Central memory CD4-positive, alpha-beta T cell (primary cell): ENCODE measurements around the gene CYP21A2.

Experiments used
- DNase-seq: peaks from one replicate; pipeline ENCODE4 v3.0.0; 2022

CYP21A2 gene

GRCh38 chr6:32083812-32084768, 45.9 kb downstream of the CYP21A2 start:
- no peak for DNase-seq

- DNase-seq: no peak
These were observed 46.6 kb downstream of the CYP21A2 start for GRCh38 chr6:32084780-32085179.

- no peak for DNase-seq
These were observed 47.7 kb downstream of the CYP21A2 start for GRCh38 chr6:32085759-32086459.

GRCh38 chr6:32086661-32087573, 48.7 kb downstream of the CYP21A2 start:
- DNase-seq: no peak

GRCh38 chr6:32087574-32088486, 49.6 kb downstream of the CYP21A2 start:
- DNase-seq: peak; percentile 46

GRCh38 chr6:32088487-32089049, 50.4 kb downstream of the CYP21A2 start:
- DNase-seq: no peak

GRCh38 chr6:32089082-32089828, 51.0 kb downstream of the CYP21A2 start:
- no peak for DNase-seq
